GM10847 (cell line): ENCODE results near the gene RNF111.
A peak's percentile ranks its signal among the peaks of the same experiment; 100 is the strongest.

ENCODE experiments used
- POLR2A ChIP-seq: IDR thresholded peaks from 2 replicates; pipeline ENCODE4 v1.6.1; 2011; ENCODE audit not compliant: insufficient read length; ENCODE audit errors: extremely low read depth

The RNF111 gene

DNA sequence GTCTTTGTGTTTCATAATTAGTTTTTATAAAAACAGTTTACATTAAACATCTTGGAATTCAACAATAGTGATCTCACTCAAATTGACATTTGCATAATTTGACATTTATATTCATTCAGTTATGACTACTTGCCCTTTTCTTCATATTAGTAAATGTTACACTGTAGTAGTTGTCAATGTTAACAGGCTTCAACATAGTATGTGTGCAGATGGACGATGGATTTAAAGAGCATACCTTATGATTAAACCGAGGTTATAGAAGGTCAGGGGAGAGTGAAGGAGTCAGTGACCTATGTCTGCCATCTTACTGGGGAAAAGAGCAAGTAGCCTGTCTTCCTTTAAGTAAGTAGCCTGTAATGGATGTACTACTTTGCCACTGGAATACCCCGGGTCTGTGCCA, 109.0 kb downstream of the RNF111 start:
- no peak for TF ChIP-seq POLR2A

DNA sequence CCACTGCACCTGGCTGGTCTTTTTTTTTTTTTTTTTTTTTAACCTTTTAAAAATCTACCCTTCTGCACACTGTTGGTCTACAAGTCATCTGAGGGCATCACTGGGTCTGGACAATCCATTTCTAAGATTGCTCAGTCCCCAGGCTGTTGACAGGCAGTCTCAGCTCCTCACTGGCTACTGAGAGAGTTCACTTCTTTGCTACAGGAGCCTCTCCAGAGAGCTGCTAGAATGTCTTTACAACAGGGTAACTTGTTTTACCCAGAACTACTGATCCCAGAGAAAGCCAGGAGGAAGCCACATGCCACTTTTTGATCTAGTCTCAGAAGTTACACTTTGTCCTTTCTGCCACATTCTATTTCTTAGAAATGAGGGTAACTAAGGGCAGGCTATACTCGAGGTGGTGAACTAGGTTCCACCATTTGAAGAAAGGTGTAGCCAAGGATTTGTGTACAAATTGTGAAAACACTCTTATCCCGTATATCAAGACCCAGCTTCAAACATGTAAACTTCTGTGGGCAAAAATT, 111.8 kb downstream of the RNF111 start:
- no peak for TF ChIP-seq POLR2A

DNA sequence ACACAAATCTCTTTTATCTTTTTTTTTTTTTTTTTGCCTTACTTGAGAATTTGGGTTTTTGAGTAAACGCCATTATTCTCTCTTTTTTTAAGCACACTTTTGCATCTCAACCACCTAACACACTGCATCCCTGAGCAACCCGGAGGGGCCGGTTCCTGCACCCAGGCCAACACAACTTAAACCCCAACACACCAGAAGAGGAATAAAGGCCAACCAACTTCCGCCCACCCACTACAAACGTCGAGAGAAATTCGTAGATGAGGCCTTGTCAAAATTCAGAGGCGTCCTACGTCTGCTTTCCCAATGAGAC, 117.1 kb downstream of the RNF111 start:
- TF ChIP-seq POLR2A = no peak

DNA sequence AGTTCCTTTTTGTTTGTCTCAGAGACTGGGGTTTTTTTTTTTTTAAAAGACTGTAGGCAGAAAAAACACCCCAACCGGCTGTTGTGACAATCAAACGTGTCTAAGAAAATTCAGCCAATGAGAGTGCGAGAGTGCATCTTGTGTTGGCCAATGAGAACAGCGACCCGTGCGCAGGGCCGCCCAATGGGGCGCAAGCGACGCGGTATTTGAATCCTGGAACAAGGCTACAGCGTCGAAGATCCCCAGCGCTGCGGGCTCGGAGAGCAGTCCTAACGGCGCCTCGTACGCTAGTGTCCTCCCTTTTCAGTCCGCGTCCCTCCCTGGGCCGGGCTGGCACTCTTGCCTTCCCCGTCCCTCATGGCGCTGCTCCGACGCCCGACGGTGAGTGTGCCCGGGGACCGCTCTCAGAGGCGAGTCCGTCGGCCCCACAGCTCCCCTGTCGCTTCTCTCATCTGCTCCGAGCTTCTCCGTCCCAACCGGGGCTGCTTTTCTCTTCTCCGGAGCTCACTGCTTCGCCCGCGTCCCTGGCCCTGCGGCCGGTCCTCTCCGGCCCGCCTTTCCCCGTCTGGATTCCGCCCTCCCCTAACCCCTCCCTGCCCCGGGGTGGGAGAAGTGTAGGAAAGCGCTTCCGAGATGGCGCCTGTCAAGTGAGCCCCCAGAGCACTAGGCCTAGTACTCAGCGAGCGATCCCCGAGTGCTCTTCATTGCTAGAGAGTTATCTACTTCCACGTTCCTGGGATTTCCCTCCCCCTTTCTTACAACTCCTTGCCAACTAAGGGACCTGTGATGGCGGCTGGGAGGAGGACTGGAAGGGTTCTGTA, 117.7 kb downstream of the RNF111 start, which contains the start of gene CCNB2:
Gene CCNB2, plus strand, starts transcription at position 235 of the 821 bp plus-strand sequence. Its CDS starts 123 bp downstream, at position 358.
- peak; percentile 78 for TF ChIP-seq POLR2A

DNA sequence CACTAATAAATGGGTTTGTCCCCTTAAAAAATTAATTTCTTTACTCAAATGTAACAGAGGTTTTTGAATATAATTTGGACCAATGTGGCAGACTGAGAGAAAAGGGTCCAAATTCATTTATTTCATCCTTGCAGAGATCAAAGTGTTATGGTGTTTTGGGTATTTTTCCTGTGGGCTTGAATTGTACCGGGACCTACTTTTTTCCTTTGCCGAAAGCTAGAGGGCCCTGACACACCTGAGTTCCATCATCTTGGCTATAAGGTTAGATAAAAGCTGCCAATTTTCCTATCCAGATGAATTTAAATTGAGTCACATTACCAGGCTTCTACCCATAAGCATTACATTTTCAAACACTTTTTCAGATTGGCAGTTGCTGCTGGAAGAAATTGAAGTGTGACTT, 118.4 kb downstream of the RNF111 start:
- no peak for TF ChIP-seq POLR2A

DNA sequence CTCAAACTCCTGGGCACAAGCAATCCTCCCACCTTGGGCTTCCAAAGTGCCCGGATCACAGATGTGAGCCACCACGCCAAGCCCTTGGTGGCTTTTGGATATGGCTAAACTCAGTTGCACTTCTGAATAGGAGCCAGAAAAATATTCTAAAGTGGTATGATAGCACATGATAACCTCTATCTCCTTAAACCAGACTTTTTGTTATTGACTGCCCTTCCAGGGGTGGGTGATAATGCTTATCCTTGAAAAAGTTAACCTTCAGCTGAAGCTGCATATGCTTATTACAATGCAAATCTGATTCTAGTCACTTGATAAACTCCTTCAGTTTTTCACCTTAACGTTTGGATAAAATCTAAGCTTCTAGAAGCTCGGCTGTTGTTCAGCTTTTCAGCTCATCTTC, 123.8 kb downstream of the RNF111 start:
- TF ChIP-seq POLR2A = no peak

DNA sequence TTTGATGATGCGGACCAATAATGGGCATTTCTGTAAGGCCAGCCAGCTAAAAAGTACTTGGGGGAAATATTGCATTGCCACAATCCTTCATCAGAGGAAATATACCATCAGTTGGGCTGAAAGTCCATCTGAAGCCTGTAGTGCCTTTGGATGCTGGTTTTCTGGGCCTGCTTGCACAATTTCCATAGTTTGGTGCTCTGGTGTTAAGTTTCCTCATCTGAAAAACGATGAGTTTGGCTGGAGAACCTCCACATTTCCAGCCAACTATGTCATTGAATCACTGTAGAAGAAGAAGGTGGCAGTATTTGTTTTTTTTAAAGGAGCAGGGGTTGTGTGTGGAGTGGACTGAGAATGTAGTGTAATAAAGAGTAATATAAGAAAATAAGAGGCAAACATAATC, 127.6 kb downstream of the RNF111 start:
- no peak for TF ChIP-seq POLR2A

DNA sequence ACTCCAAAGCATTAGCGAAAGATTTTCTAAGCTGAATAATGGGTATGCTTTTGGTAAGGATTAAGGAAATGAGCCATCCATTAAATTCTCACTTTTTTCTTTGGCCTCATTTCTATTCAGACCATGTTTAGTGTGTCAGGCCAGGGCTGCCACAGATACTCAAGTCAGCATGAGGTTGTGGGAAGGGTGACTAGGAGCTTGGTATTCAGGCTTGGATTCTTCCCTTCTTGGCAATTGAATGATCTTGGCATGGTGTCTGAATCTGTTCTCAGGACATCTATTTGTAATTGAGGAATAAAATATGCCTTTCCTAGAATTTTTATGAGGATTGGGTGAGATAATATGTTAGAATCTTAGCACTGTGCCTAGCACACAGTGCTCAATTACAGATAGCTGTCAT, 128.7 kb downstream of the RNF111 start:
- no peak for TF ChIP-seq POLR2A

DNA sequence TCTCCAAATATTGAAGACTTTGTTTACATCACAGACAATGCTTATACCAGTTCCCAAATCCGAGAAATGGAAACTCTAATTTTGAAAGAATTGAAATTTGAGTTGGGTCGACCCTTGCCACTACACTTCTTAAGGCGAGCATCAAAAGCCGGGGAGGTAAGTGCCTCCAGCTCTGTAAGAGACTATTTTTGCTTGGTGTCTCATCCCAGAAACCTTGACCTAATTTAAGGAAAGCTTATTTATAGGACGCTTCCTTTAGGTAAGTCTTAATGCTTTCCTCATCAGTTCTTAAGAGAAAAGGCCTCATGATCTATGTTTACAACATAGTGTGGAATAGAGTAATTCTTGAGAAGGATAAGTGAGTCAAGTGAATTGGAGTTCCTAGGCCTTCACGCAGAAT, 129.3 kb downstream of the RNF111 start:
- TF ChIP-seq POLR2A = no peak

DNA sequence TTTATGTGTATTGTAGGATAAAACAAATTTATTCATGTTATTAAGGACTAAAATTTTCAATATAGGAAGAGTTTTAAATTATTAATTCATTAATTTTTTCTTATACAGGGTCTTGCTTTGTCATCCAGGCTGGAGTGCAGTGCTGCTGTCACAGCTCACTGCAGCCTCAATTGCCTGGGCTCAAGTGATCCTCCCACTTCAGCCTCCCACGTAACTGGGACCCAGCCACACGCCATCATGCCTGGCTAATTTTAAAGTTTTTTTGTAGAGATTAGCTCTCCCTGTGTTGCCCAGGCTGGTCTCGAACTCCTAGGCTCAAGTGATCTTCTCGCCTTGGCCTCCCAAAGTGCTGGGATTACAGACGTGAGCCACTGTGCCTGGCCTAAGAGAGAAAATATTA, 132.2 kb downstream of the RNF111 start:
- no peak for TF ChIP-seq POLR2A

DNA sequence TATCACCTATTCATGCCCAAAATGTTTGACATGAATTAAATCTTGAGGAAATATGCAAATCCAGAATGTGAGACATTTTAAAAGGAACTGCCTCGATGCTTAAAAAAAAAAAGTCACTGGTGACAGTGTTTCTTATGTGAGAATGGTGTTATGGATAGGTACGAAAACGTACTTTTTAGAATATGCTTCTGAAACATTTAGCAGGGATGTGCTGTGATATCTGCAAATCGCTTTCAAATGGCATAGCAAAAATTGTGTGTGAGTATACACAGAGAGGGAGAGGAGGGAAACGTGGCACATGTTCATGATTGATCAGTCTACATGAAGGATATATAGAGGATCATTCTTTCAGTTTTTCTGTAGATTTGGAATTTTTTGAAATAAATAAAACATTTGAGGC, 133.5 kb downstream of the RNF111 start:
- TF ChIP-seq POLR2A = no peak

DNA sequence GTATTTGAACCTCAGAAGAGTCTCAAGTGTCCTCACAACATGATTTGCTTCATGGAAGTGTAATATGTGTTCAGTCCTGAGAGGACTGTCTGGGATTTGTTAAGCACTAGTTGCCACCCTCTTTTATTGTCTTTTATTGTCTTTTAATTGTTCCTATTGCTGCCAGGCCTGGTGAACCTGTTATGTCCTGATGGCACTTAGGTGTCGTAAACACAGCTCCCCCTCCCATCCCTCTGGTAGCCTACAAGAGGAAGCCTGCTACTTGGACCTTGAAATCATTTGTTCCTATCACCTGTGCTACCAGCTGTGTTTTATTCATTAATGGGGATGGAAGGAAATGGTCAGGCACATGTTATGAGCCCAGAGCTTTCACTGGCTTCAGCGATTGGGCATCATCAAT, 136.8 kb downstream of the RNF111 start:
- TF ChIP-seq POLR2A = no peak

DNA sequence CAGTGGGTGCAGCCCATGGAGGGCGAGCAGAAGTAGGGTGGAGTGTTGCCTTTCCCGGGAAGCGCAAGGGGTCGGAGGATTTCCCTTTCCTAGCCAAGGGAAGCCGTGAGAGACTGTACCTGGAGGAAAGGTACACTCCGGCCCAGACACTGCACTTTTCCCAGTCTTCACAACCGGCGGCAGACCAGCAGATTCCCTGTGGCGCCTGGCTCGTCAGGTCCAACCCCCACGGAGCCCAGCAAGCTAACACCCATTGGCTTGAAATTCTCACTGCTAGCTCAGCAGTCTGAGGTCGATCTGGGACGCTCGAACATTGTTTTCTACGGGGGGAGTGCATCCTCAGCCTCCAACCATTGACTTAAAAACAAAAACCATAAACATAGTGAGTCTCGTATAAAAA, 144.0 kb downstream of the RNF111 start:
- TF ChIP-seq POLR2A = no peak

DNA sequence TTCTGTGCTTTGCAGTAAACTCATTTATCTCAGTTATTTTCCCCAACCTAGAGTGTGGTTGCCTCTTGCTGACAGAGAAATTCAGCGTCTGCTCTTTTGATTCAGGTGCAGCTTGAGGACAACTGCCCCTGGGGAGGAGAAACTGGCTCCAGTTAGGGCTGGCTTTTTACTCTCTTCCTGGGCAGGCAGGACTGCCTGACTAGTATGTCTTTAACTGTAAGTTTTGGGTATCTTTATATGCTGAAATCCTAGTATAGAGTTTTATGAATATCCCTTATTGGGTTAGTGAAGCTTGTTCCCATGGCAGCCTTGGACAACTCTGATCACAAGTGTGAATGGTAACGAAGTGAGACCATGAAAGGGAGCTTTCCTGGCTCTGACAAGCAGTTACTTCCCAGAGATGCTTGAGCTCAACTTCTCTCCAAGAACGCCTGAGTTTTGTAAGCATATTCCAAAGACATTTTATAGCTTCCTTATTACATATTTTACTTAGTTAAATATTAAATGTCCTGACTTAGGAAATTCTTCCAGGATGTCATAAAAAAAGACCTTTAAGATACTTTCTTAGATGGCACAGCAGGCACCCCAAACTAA, 144.6 kb downstream of the RNF111 start:
- no peak for TF ChIP-seq POLR2A

DNA sequence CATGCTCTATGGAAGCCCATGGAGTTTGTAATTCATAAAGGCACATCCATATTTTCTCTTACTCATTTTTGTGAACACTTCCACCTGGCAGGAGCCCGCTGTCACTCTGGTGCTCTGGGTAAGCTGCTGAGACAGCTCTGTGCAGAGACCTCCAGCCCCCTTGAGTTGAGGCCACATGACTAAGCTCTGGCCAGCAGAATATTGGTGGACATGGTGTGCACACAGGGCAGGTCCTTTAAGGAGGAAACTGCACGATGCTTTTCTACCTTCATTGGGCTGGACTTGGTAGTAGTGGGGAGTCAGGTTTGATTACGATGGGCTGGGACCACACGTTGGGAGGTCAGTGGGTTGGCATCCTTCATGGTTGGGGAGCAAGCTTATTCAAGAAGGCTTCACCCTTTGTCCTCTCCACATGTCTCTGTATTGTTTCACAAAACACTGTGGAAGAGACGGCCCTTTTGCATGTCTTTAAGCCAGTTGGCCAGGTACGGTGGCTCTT, 146.5 kb downstream of the RNF111 start:
- TF ChIP-seq POLR2A = no peak

DNA sequence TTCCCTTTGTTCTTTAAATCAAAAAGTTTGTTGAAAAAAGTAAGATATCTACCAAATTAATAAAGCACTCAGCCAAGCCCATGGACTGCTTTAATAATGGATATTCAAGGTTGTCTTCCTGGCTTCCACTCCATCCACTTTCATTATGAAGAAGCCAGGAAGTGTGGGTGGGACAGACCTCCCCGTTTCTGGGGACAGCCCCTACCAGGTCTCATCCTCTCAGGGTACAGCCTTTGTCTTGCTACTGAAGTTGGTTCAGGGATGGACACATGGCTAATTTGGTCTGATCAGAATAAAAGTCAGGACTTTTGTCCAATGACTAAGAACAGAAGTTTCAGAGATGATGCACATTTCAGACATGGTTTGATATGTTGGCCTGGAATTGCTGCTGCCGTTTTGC, 150.1 kb downstream of the RNF111 start:
- TF ChIP-seq POLR2A = no peak
